ENCODE measurements around the gene ZNF555.
"Not testable (repeated sequence)": the region's sequence is repeated elsewhere in the genome, so short reads cannot be mapped to it uniquely, and the experiment has no call there.

Gene ZNF555

GRCh38 chr19:2840794-2841791, at the start of gene ZNF555:
Gene ZNF555, plus strand, starts transcription at chr19:2841475. Its CDS starts 98 bp downstream, at chr19:2841573.
- peak; percentile 97 for DNase-seq

- DNase-seq: no peak
Measured at GRCh38 chr19:2791876-2792275, 49.4 kb upstream of the ZNF555 start.

- DNase-seq: not testable (repeated sequence)
Measured at GRCh38 chr19:2792666-2793065, 48.6 kb upstream of the ZNF555 start.

DNA sequence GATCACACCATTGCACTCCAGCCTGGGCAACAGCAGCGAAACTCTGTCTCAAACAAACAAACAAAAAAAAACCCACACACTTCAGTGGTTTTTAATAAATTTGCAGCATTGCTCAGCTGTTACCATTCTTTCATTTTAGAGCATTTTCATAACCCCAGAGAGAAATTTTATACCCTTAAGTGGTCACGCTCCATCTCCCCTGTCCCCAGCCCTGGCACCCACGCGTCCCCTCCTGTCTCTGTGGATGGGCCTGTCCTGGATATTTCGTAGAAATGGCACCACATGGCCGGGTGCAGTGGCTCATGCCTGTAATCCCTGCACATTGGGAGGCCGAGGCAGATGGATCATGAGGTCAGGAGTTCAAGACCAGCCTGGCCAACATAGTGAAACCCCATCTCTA, 48.1 kb upstream of the ZNF555 start:
- no peak for DNase-seq

DNA sequence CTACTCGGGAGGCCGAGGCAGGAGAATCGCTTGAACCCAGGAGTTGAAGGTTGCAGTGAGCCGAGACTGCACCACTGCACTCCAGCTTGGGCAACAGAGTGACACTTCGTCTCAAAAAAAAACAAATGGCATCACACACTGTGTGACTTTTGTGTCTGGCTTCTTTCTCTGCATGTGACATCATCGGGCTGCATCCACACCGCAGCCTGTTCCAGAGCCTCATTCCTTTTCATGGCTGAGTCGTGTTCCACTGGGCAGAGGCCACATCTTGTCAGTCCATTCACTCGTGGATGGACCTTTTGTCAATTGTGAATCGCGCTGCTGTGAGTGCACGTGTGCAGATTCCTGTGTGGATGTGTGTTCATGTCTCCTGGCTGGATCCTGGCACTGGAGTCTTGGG, 47.7 kb upstream of the ZNF555 start:
- DNase-seq: no peak

GRCh38 chr19:2795827-2796658, 45.2 kb upstream of the ZNF555 start:
- no peak for DNase-seq

- DNase-seq: no peak
Measured at GRCh38 chr19:2796659-2797266, 44.5 kb upstream of the ZNF555 start.

DNA sequence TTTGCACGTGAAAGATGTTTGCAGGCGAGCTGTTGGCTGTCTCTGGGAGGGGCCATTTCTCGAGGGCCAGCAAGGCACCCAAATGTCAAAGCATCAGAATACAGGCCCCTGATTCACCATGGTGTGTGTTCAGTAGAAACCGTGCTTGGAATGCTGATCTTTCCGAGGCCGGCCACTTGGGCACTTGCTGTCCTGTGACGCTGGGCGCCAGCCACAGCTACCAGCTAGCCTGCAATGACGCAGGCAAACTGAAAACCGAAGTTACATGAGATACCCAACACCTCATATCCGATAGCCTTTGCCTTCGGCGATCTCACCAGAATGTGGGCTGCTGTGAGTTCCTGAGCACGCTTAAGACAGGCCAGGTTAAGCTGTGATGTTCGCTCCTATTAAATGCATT, 44.0 kb upstream of the ZNF555 start:
- DNase-seq: no peak

GRCh38 chr19:2798158-2798685, 43.1 kb upstream of the ZNF555 start:
- no peak for DNase-seq

- DNase-seq: no peak
Measured at GRCh38 chr19:2798733-2799132, 42.5 kb upstream of the ZNF555 start.

DNA sequence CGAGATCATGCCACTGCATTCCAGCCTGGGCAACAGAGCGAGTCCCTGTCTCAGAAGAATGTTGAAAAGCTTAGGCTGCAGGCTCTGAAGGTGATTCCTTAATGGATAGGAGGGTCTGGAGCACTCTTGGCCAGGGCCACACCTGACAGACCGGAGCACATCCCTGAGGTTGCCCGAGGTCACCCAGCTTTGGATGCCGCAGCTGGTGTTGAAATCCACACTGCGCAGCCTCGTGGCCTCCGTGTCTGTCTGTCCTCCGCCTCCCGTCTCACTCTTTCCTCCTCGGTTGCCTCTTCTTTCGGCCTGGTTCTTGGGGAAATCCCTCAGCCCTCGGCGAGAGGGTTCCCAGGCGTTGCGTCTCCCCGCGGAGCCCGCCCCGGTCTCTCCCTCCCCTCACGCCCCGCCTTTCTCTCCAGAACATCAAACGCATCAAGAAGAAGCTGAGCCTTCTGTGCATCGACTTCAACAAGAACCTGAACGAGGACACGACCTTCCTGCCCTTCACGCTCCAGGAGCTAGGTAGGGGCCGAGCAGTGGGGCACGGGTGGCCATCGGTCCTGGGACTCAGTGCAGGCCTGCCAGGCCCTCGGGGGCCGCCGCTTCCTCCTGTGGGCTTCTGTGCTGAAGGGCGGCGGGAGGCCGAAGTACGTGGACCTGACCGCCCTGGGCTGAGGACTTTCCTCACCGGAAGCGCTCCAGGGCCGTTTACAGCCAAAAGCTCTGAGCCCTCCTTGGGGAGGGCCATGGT, 41.8 kb upstream of the ZNF555 start:
- no peak for DNase-seq

GRCh38 chr19:2800506-2800905, 40.8 kb upstream of the ZNF555 start:
- no peak for DNase-seq

GRCh38 chr19:2802826-2803225, 38.4 kb upstream of the ZNF555 start:
- DNase-seq: no peak

DNA sequence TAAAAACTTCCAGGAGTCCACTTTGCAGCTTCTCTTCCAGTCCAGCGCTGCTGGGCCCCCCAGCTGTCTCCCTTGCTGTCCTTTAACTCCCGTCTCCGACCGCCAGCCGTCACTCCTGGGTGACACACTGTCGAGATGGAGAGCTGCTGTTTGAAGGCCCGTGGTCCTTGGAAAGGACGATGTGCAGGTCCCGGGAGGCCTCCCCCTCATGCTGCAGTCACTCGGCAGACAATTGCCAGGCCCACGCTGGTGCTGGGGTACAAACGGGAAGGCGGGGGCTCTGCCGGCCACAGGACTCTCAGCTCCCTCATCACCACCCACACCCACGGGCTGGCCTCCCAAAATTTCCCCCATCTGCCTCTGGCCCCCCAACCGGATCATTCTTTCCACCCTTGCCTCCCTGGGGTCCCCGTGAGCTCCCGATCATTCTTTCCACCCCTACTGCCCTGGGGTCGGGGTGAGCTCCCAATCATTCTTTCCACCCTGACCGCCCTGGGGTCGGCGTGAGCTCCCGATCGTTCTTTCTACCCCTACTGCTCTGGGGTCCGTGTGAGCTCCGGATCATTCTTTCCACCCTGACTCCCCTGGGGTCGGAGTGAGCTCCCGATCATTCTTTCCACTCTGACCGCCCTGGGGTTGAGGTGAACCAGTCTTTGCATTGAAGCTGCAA, 37.7 kb upstream of the ZNF555 start:
- DNase-seq: no peak

DNA sequence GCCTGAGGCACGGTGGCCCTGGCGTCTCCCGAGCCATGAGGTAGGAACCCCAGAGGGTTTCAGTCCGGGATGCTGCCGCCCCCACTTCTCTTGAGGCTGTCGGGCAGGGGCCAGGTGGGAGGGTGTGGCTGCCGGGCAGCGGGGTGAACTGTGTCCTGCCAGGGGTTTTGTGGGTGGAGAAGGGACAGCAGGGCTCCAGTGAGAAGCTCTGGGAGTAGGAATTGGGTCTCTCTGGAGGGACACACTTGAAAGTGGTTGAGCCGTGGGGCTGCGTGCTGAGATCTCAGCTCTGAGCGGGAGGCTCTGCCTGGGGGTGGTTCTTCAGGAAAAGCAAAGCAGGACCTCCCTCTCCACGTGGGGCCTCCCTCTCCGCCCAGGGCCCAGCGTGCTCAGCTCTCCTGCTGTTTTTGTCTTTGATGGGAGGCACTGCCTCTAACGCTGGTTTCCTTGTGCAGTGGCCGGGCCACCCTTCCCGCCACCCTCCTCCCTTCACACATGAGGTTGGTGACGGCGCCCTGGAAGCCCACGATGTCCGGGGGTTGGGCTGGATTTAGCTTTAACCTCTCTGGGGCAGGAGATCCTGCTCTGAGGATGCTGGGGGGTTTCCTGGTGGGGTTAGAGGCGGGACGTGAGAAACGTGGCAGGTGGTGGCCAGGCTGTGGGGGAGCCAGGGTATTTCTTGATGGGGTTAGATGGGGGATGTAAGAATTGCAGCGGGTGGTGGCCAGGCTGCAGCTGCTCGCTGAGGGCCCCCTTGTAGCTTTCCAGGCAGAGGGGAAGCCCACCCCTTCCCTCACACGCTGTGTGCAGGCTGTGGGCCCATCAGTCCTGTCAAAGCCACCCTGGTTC, 36.9 kb upstream of the ZNF555 start:
- no peak for DNase-seq

GRCh38 chr19:2805261-2805900, 35.9 kb upstream of the ZNF555 start:
- DNase-seq: no peak

DNA sequence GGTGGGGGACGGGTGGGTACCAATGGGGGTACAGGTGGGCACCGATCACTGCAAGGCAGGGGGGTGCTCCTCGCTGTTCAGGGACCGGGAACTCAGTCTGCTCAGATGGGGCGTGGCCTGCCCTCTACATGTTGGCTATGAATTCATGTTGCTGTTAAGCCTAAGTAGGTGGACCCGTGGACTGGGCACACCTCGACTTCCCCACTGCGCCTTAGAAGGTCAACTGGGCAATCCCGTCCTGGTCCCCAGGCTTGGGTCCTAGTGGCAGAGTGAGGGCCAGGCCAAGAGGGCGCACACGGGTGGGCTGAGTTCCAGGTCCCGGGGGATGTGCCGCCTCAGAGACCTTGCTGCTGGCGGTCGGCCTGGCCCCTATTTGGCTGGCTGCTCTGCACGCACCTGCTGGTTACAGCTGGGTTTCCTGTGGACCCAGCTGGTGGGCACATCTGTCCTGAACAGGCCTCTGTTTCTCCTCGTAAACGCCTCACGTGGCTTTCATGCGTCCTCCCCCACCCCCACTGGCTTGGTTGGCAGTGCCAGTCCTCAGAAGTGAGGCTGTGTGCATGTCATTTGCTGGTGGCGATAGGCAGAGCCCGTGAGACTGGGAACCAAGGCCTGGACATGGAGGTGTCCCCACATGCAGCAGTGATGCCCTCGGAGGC, 35.2 kb upstream of the ZNF555 start:
- no peak for DNase-seq

DNA sequence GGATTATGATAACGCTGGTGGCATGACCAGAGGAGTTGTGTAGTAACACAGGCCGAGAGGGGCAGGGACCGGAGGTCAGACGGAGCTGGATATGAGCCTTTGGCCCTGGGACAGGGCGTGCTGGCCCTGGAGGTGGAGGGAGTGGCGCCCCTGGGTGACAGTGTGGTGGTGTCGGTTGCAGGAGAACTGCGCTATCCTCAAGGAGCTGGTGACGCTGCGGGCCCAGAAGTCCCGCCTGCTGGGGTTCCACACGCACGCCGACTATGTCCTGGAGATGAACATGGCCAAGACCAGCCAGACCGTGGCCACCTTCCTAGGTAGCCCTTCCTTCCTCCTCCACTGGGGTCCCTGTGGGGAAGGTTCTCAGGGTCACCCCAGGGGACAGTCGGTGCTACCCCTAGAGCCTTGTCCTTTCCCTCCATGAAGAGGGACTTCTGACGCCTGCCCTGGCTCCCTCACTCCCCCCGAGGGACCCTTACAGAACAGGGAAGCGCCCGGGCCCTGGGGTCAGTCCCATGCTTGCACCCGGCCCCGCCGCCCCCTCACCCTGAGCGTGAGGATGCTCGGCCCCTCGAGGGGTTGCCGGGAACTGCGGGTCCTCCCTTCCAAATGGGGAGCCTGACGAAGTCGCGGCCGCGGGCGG, 34.4 kb upstream of the ZNF555 start:
- DNase-seq: no peak

Measured in NCI-H146 (cell line).